GM23248 (cell line): ENCODE results near the gene DHRS3. TPM values are rescaled to one million over a fixed set of nuclear protein-coding genes. Genes with fewer than 3 reads are reported as not detected.

Source experiments
- DNase-seq: peaks from one replicate; pipeline ENCODE4 v3.0.0-alpha.2; 2015
- H2AFZ ChIP-seq: fragments of 200-600 bp; sonication (generic); 2 replicates; pipeline ENCODE4 v1.6.1; 2016; ENCODE audit warnings: antibody characterized with exemption
- H3F3A ChIP-seq: fragments of 200-600 bp; sonication (generic); 2 replicates; pipeline ENCODE4 v1.6.1; 2016; ENCODE audit warnings: mild to moderate bottlenecking, antibody characterized with exemption, mixed run types; ENCODE audit not compliant: insufficient read depth
- H3K27ac ChIP-seq: fragments of 200-600 bp; sonication (generic); 2 replicates; pipeline ENCODE4 v1.5.1; 2016; ENCODE audit warnings: mild to moderate bottlenecking
- H3K27me3 ChIP-seq: fragments of 200-600 bp; sonication (generic); replicated peaks from 2 replicates; pipeline ENCODE4 v1.6.1; 2016; ENCODE audit warnings: mild to moderate bottlenecking; ENCODE audit not compliant: insufficient read depth
- H3K36me3 ChIP-seq: fragments of 200-600 bp; sonication (generic); 2 replicates; pipeline ENCODE4 v1.6.1; 2016; ENCODE audit warnings: low read depth, mild to moderate bottlenecking
- H3K4me1 ChIP-seq: fragments of 200-600 bp; sonication (generic); 2 replicates; pipeline ENCODE4 v1.6.1; 2016; ENCODE audit warnings: mild to moderate bottlenecking; ENCODE audit not compliant: insufficient read depth
- H3K4me2 ChIP-seq: fragments of 200-600 bp; sonication (generic); one replicate; pipeline ENCODE4 v1.6.1; 2016; ENCODE audit warnings: mild to moderate bottlenecking; ENCODE audit not compliant: unreplicated experiment
- H3K4me3 ChIP-seq: fragments of 200-600 bp; sonication (generic); 2 replicates; pipeline ENCODE4 v1.5.1; 2016; ENCODE audit warnings: mild to moderate bottlenecking
- H3K79me2 ChIP-seq: fragments of 200-600 bp; sonication (generic); 2 replicates; pipeline ENCODE4 v1.6.1; 2016; ENCODE audit warnings: mild to moderate bottlenecking; ENCODE audit not compliant: insufficient read depth
- H3K9ac ChIP-seq: fragments of 200-600 bp; sonication (generic); 2 replicates; pipeline ENCODE4 v1.6.1; 2016; ENCODE audit warnings: mild to moderate bottlenecking
- H3K9me2 ChIP-seq: fragments of 200-600 bp; sonication (generic); 2 replicates; pipeline ENCODE4 v1.6.1; 2016; ENCODE audit warnings: mixed run types, mild to moderate bottlenecking, moderate library complexity; ENCODE audit not compliant: insufficient read depth
- H3K9me3 ChIP-seq: fragments of 200-600 bp; sonication (generic); one replicate; pipeline ENCODE4 v1.6.1; 2017; ENCODE audit warnings: low read depth
- H4K20me1 ChIP-seq: fragments of 200-600 bp; sonication (generic); 2 replicates; pipeline ENCODE4 v1.6.0; 2016; ENCODE audit not compliant: insufficient read depth
- EZH2 ChIP-seq: fragments of 200-600 bp; sonication (generic); IDR thresholded peaks from 2 replicates; pipeline ENCODE4 v1.6.1; 2018; ENCODE audit warnings: antibody characterized with exemption, mild to moderate bottlenecking; ENCODE audit not compliant: insufficient read depth, poor library complexity, severe bottlenecking
- EZH2phosphoT487 ChIP-seq: fragments of 200-600 bp; sonication (generic); IDR thresholded peaks from 2 replicates; pipeline ENCODE4 v1.6.1; 2018; ENCODE audit warnings: antibody characterized with exemption, moderate library complexity, mild to moderate bottlenecking, low read depth; ENCODE audit not compliant: insufficient read depth
- WGBS, 2 experiments: methylation state at CpG; one replicate each; pipeline ENCODE4 v1.1.6; 2015 to 2017; ENCODE audit warnings: low lambda C conversion rate in 2 of 2, low coverage in 1 of 2; ENCODE audit errors: missing lambda C conversion rate in 2 of 2; 5-methylcytosine and 5-hydroxymethylcytosine counted together
- in situ Hi-C: fragments of 300-500 bp; cut with MboI; formaldehyde crosslinking; loops from 2 replicates; pipeline ENCODE4 v1.15.0; 2020
- polyA plus RNA-seq: library from polyadenylated mRNA; unstranded; fragments of >200 nt; fragmentation: Nextera tagmentation; extraction: Ambion mirVana; gene quantifications from 2 replicates; pipeline ENCODE4 v1.2.1, GENCODE V29; 2016
- total RNA-seq: library from RNA; depleted of rRNA; stranded (reverse); fragments of >200 nt; shearing (Covaris generic); gene quantifications from 2 replicates; pipeline ENCODE4 v1.2.3, GENCODE V29; 2014

The DHRS3 gene
- total and polyA plus RNA-seq, 2 experiments from 2014 or later: 55.2 to 120 TPM

DNA sequence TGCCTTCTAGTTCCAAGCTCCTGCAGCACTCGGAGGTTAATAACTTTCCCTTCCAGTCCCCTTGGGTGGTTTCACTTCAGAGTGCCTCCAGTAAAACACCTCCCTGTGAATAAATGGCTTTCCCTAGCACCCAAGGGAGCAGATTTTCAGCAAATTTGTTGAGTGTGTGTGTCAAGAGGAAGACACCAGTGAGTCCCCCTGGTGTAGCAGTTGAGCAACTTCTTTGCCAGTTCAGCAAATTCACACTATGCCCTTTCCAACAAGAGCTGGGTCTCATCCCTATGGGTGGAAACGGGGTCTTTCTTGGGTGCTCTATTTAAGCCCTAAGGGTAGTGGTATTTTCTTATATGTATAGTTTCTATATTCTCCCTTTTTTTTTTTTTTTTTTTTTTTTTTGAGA lies 25.1 kb upstream of the DHRS3 start:
- peaks cover 5% of the 10 kb centered on the region for H3K9me3 ChIP-seq
- DNase-seq: no peak
- TF ChIP-seq EZH2phosphoT487 (no peak), EZH2 (no peak)
- WGBS, 2 experiments: 55 to 56% methylated on average over 2 of the region's 2 CpGs
- no peaks in the 10 kb centered on the region for H3K36me3 ChIP-seq
- no peak overlapping the region for H3K9ac ChIP-seq
- in situ Hi-C loops: no loop called here
- peaks cover 2% of the 10 kb centered on the region for H3K27me3 ChIP-seq
- no peak overlapping the region for H3K4me2 ChIP-seq
- no peak overlapping the region for H3K27ac ChIP-seq
- H3K9me2 ChIP-seq: no peaks in the 10 kb centered on the region
- H2AFZ ChIP-seq: no peak overlapping the region
- H4K20me1 ChIP-seq: no peaks in the 10 kb centered on the region
- no peaks in the 10 kb centered on the region for H3K4me1 ChIP-seq
- H3K4me3 ChIP-seq: no peak overlapping the region
- H3F3A ChIP-seq: no peaks in the 10 kb centered on the region
- no peaks in the 10 kb centered on the region for H3K79me2 ChIP-seq

GRCh38 chr1:12640958-12641272 lies 22.9 kb upstream of the DHRS3 start:
- H3K9me3 ChIP-seq: peaks cover 5% of the 10 kb centered on the region
- in situ Hi-C loops: no loop called here
- no peaks in the 10 kb centered on the region for H3F3A ChIP-seq
- TF ChIP-seq EZH2: no peak
- TF ChIP-seq EZH2phosphoT487: no peak
- no peak overlapping the region for H3K4me2 ChIP-seq
- H3K36me3 ChIP-seq: no peaks in the 10 kb centered on the region
- peaks cover under 1% of the 10 kb centered on the region; the same call in 1 of the 2 replicates for H3K27me3 ChIP-seq
- no peak for DNase-seq
- no peak overlapping the region for H2AFZ ChIP-seq
- no peak overlapping the region for H3K4me3 ChIP-seq
- no peaks in the 10 kb centered on the region for H3K79me2 ChIP-seq
- no peak overlapping the region for H3K27ac ChIP-seq
- no peaks in the 10 kb centered on the region for H4K20me1 ChIP-seq
- H3K4me1 ChIP-seq: no peaks in the 10 kb centered on the region
- H3K9me2 ChIP-seq: no peaks in the 10 kb centered on the region
- H3K9ac ChIP-seq: no peak overlapping the region

DNA sequence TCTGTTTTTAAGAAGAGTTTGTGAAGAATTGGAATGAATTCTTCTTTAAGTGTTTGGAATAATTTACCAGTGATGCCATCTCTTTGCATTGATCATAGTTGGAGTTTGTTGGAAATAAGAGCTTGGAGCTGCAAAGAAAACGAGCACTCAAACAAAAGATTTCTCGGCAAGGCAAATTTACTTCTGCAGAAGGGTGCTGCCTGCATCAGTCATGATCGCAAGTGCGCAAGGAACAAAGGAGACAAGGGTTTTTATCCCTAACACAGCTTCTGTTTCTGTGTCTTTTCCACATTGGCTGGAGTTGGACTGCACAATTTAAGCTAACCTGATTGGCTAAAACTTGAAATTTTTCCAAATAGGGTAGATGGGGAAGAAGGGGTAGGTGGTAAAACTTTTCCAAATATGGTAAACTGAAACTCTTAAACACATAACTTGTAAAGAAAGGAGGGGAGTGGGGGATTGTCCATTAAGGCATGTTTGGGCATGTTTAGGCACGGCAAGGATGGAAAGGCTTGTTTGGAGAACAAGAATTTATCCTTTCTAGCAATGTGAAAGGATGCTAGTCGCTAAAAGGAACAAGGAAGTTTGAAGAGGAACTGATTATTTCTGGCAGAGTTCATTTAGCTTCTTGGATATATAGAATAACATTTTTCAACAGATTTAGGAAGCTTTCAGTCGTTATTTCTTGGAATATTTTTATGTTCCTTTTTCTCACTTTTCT lies 22.4 kb upstream of the DHRS3 start:
- peaks cover 5% of the 10 kb centered on the region for H3K9me3 ChIP-seq
- DNase-seq: peak; percentile 23
- no peaks in the 10 kb centered on the region for H3K79me2 ChIP-seq
- no peaks in the 10 kb centered on the region for H3K36me3 ChIP-seq
- H3F3A ChIP-seq: no peaks in the 10 kb centered on the region
- no peaks in the 10 kb centered on the region for H3K9me2 ChIP-seq
- H3K27me3 ChIP-seq: no peaks in the 10 kb centered on the region
- H3K4me3 ChIP-seq: no peak overlapping the region
- H4K20me1 ChIP-seq: no peaks in the 10 kb centered on the region
- H2AFZ ChIP-seq: no peak overlapping the region
- H3K4me2 ChIP-seq: no peak overlapping the region
- in situ Hi-C loops: no loop called here
- WGBS, 2 experiments: 57 to 58% methylated on average over 7 of the region's 7 CpGs
- TF ChIP-seq EZH2phosphoT487 (no peak), EZH2 (no peak)
- H3K4me1 ChIP-seq: no peaks in the 10 kb centered on the region
- H3K27ac ChIP-seq: no peak overlapping the region
- H3K9ac ChIP-seq: no peak overlapping the region

DNA sequence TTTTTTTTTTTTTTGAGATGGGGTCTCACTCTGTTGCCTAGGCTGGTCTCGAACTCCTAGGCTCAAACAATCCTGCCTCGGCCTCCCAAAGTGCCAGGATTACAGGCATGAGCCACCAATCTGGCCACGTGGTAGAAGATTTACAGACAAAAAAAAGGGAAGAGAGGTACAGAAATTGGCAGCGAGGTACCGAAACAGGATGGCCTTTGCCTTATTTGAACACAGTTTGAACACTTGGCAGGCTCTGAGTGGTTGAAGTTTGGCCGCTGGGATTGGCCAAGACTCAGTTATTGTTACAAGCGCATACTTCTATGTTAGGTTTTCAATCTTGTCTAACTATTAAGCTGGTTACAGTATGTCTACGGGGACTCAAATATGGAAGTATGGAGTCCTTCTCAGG lies 19.7 kb upstream of the DHRS3 start:
- no peaks in the 10 kb centered on the region for H3K79me2 ChIP-seq
- no peak for TF ChIP-seq EZH2
- no peak for TF ChIP-seq EZH2phosphoT487
- H3K4me2 ChIP-seq: no peak overlapping the region
- H3K27ac ChIP-seq: no peak overlapping the region
- H4K20me1 ChIP-seq: no peaks in the 10 kb centered on the region
- no peak for DNase-seq
- H3K9me3 ChIP-seq: peaks cover 5% of the 10 kb centered on the region
- H3K9me2 ChIP-seq: no peaks in the 10 kb centered on the region
- no peaks in the 10 kb centered on the region for H3K4me1 ChIP-seq
- H3F3A ChIP-seq: no peaks in the 10 kb centered on the region
- in situ Hi-C loops: no loop called here
- H2AFZ ChIP-seq: no peak overlapping the region
- 67 to 68% methylated on average over 8 of the region's 8 CpGs for WGBS, 2 experiments
- H3K4me3 ChIP-seq: no peak overlapping the region
- H3K36me3 ChIP-seq: no peaks in the 10 kb centered on the region
- H3K9ac ChIP-seq: no peak overlapping the region
- no peaks in the 10 kb centered on the region for H3K27me3 ChIP-seq
